IPS-18c (cell line): ENCODE results near the gene ARSI.

Source experiments
- H3K4me3 ChIP-seq: 2 replicates; pipeline ENCODE4 v1.7.0; 2013; ENCODE audit warnings: low read depth, mild to moderate bottlenecking, low read length, moderate library complexity; ENCODE audit not compliant: insufficient read depth
- H3K9me3 ChIP-seq: one replicate; pipeline ENCODE4 v1.6.1; 2013; ENCODE audit warnings: mild to moderate bottlenecking, low read length, moderate library complexity; ENCODE audit not compliant: control insufficient read depth, insufficient read depth

ARSI gene

DNA sequence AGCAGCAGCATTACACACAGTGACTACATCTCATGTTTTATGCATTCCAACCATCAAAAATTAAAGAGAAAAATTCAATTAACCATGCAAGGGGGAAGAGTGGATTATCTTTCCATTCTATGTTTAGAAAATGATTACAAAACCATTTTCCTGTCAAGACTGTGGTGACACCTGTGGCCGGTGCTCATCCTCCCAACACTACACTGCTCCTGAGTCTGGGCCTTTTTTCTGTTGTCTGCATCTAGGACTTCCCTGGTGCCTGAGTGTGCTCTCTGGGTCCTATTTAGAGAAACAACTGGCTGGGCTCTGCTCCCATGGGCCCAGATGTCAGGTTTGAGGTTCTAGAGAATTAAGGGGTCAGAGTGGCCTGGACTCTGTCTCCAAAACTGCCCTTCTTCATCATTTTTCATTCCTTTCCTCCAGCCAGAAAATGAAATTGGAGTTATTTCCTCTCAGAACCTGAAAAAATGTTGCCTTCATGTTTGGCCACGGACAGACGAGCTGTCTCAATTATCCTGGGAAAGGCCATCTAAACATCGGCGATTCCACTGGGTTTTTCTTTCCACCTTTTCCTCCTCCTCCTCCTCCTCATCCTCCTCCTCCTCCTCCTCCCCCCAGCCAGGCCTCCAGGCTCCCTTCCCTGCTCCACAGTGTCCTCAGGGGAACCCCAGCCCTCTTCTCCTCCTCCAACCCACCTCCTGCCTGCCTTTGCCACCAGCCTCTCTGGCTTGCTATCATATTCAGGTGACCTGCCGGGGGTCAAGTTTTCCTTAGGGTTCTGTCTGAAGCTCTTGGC, 11.4 kb upstream of the ARSI start:
- H3K9me3 ChIP-seq, result peaks cover 5% of the 10 kb centered on the region
- no peak overlapping the region for H3K4me3 ChIP-seq

DNA sequence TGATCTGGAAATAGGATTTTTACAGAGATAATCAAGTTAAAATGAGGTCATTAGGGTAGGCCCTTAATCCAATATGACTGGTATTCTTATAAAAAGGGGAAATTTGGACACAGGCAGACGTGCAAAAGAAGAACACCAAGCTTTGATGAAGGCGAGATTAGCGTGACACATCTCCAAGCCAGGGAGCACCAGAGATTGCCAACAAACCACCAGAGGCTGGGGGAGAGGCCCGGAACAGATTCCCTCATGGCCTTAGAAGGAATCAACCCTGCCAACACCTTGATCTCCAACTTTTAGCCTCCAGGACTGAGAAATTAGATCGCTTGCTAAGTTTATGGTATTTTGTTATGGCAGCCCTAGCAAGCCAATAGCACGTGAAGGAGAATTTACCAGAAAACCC, 10.8 kb upstream of the ARSI start:
- no peak overlapping the region for H3K4me3 ChIP-seq
- peaks cover 5% of the 10 kb centered on the region for H3K9me3 ChIP-seq

DNA sequence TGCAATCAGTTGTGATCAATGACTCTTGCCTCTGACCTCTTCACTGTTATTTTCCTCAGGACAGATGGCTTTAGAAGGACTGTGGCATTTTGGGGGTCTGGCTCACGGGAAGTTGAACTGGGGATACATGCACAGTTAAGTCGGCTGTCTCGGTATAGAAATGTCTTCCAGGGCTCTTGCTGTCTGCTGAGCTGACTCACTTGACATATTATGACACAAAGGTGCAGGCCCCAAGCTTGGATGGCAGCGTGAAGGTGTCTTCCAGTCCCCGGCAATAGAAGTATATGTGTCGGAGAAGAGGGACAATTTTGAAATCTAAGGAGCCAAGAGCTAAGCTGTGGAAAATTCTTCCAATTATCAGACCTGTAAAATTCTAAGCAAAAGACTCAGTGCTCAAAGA, 9.8 kb upstream of the ARSI start:
- Histone ChIP-seq H3K9me3 (peaks cover 5% of the 10 kb centered on the region), H3K4me3 (no peak overlapping the region)

- peaks cover 5% of the 10 kb centered on the region for H3K9me3 ChIP-seq
- no peak overlapping the region for H3K4me3 ChIP-seq
Measured at GRCh38 chr5:150311015-150311692, 8.4 kb upstream of the ARSI start.

DNA sequence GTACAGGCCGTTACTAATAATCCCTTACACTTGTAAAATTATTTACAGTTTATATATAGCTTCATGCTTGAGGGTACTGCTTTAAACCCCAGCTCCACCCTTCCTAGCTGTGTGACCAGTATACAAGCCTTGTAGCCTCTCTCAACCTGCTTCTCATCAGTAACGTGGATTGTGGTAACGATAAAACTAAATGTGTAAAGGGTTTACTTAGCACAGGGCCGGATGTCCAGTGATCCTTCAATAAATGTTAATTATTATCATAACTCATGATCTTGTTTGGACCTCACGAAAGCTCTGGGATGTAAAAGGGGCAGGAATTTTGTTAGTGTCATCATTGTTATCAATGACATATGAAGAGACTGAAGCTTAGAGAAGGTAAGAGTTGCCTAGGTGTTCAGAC, 7.5 kb upstream of the ARSI start:
- Histone ChIP-seq H3K4me3 (no peak overlapping the region), H3K9me3 (peaks cover 5% of the 10 kb centered on the region)

- Histone ChIP-seq H3K4me3 (no peak overlapping the region), H3K9me3 (peaks cover 4% of the 10 kb centered on the region)
Measured at GRCh38 chr5:150309886-150310239, 7.2 kb upstream of the ARSI start.

DNA sequence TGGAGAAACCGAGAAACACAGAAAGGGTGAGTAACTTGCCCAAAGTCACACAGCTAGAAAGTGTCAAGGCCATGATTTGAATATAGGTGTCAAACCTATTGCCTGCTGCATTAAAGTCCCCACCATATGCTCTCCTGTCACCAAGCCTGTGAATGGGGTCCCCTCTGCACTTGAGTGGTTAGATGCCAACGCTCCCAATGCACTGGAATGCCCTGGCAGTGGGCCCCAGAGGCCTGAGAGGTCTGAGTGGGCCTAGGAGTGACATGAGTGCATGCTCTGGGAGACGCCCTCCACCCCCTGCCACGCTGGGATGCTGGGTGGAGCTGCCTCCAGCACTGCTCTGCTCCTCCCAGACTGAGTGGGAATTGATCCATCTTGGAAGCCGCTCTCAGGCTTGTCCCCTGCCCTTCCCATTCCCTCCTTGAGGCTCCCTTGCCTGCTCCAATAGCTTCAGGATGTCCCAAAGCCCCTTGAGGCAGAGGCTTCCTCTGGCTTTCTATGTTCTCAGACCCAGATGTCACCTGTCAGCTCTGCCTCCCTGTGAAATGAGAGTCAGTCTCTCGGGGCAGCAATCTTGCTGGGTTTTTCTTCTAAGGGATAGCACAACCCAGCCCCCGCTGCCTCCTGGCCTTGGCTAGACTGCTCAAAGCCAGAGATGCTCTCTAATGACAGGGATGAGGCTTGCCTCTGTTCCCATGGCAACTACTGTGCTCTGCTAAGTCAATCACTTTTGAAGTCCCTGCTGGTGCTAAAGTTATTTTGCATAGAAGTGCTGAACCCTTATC, 6.6 kb upstream of the ARSI start:
- Histone ChIP-seq H3K4me3 (no peak overlapping the region), H3K9me3 (no peaks in the 10 kb centered on the region)

DNA sequence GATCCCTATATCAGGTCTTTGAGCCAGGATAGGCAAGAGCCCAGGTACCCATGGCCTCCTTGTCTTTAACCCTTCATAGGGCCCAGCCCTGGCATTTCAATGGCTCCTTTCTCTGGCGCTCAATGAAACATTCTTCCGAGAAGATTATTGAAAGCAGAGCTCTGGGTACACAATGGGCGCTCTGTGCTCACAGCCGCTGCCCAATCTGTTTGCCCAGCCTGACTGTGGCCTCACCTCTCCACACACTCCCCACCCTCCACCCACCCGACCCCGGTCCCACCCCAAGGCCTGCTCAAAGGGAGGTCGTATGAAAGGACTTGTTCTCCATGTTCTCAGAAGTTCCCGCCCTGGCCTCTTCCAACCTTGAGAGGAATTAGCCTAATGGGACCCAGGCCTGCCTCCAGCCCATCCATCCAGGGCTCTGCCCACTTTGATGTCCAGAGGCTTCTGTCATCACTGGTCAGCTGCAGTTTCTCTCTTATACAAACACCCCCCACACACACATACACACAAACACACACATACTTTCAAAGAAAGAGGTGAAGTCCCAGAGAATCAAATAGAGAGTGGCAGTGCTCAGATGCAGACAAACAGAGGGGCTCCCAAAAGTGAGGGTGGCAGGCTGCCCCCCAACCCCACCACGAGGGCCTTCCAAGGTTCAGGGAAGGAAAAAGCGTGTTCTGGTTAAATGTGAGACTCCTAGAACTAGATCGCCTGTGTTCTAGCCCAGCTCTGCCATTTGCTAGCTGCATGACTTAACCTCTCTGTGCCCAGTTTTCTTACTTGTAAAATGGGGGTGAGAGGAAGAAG, 5.1 kb upstream of the ARSI start:
- H3K9me3 ChIP-seq, result no peaks in the 10 kb centered on the region
- H3K4me3 ChIP-seq, result no peak overlapping the region

DNA sequence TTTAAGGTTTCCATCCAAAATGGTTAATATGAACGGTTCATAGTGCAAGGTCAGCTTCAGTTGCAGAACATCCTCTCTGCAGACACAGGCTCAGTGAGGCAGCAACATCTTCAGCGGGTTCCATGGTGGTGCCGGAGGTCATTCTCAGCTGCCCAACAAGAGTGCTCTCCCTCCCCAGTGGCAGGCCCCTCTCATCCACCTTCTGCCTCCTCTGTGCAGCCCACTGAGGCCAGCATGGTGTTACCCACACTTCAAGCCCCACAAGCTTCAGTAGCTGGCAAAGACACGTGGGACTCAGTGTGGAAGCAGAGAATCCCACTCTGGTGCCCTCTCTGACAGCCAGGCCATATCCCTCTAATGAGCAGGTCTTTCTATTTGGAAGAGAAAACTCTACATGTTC, 4.1 kb upstream of the ARSI start:
- no peaks in the 10 kb centered on the region for H3K9me3 ChIP-seq
- no peak overlapping the region for H3K4me3 ChIP-seq

GRCh38 chr5:150305557-150305956, 2.9 kb upstream of the ARSI start:
- H3K9me3 ChIP-seq, result no peaks in the 10 kb centered on the region
- no peak overlapping the region for H3K4me3 ChIP-seq

- H3K9me3 ChIP-seq, result no peaks in the 10 kb centered on the region
- no peak overlapping the region for H3K4me3 ChIP-seq
Measured at GRCh38 chr5:150305095-150305494, 2.4 kb upstream of the ARSI start.

- no peak overlapping the region for H3K4me3 ChIP-seq
Measured at GRCh38 chr5:150304481-150305081, 1.9 kb upstream of the ARSI start.

GRCh38 chr5:150303660-150304386, 1.1 kb upstream of the ARSI start:
- Histone ChIP-seq H3K9me3 (no peaks in the 10 kb centered on the region), H3K4me3 (no peak overlapping the region; the same call in 1 of the 2 replicates)

More at GRCh38 chr5:150304481-150305081, 1.9 kb upstream of the ARSI start:
- no peaks in the 10 kb centered on the region for H3K9me3 ChIP-seq

- Histone ChIP-seq H3K4me3 (peak overlapping the region; percentile 26; the same call in 1 of the 2 replicates), H3K9me3 (no peaks in the 10 kb centered on the region)
Measured at GRCh38 chr5:150303070-150303615, 438 bp upstream of the ARSI start.

- peak overlapping the region; percentile 26 for H3K4me3 ChIP-seq
- H3K9me3 ChIP-seq, result no peaks in the 10 kb centered on the region
Measured at GRCh38 chr5:150301901-150302300, 804 bp downstream of the ARSI start.

DNA sequence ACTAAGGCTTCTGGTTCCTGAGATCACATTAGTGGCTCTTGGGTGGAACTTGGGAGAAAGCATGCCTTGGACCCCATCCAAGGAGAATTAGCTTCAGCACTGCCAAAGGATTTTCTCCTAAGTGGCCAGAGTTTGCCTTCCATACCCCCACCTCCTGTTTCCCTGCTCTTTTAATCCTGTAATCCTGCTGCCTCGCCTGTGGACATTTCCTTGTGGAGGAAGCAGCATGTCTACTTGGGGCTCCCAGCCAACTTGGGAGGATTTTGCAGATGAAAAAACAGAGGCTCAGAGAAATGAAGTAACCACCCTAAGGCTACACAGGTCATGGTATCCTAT, 1.6 kb downstream of the ARSI start:
- Histone ChIP-seq H3K9me3 (no peaks in the 10 kb centered on the region), H3K4me3 (no peak overlapping the region)
